Liver (tissue), 9 donors: ENCODE results near the gene MMP23B. TPM values are rescaled to one million over a fixed set of nuclear protein-coding genes. Genes with fewer than 3 reads are reported as not detected.

Experiments used
- DNase-seq: peaks from one replicate; pipeline ENCODE4 v3.0.0-alpha.2; 2017; ENCODE audit warnings: low spot score
- H3K27ac ChIP-seq, 2 donors: one replicate each; pipeline ENCODE4 v1.7.0; 2013; ENCODE audit warnings: inconsistent platforms in 2 of 2, low read length in 2 of 2, control low read depth in 1 of 2, low read depth in 1 of 2, mild to moderate bottlenecking in 1 of 2
- H3K27me3 ChIP-seq, 4 donors: one replicate each; pipeline versions ENCODE4 v1.6.1 to v1.7.0; 2013; ENCODE audit warnings: low read length in 3 of 4, inconsistent platforms in 1 of 4, mild to moderate bottlenecking in 1 of 4, moderate library complexity in 1 of 4; ENCODE audit not compliant: control insufficient read depth in 4 of 4, insufficient read depth in 4 of 4
- H3K36me3 ChIP-seq, 4 donors: one replicate each; pipeline versions ENCODE4 v1.6.1 to v1.7.0; 2013; ENCODE audit warnings: low read length in 3 of 4, mild to moderate bottlenecking in 3 of 4, low read depth in 1 of 4, moderate library complexity in 1 of 4; ENCODE audit not compliant: control insufficient read depth in 4 of 4, insufficient read depth in 3 of 4
- H3K4me1 ChIP-seq, 4 donors: one replicate each; pipeline versions ENCODE4 v1.6.1 to v1.7.0; 2013; ENCODE audit warnings: low read length in 3 of 4, mild to moderate bottlenecking in 3 of 4, moderate library complexity in 1 of 4; ENCODE audit not compliant: control insufficient read depth in 4 of 4, insufficient read depth in 4 of 4
- H3K4me3 ChIP-seq, 3 donors: one replicate each; pipeline versions ENCODE4 v1.6.1 to v1.7.0; 2013; ENCODE audit warnings: low read length in 3 of 3, control low read depth in 1 of 3, low read depth in 1 of 3, mild to moderate bottlenecking in 1 of 3
- H3K9ac ChIP-seq, 2 donors: one replicate each; pipeline ENCODE4 v1.7.0; 2013; ENCODE audit warnings: low read length in 2 of 2, mild to moderate bottlenecking in 2 of 2, moderate library complexity in 2 of 2, control low read depth in 1 of 2, low read depth in 1 of 2
- H3K9me3 ChIP-seq, 4 donors: one replicate each; pipeline versions ENCODE4 v1.6.1 to v1.7.0; 2013; ENCODE audit warnings: low read length in 3 of 4; ENCODE audit not compliant: control insufficient read depth in 4 of 4
- ATF3 ChIP-seq: IDR thresholded peaks from 2 replicates; pipeline ENCODE4 v1.6.1; 2016; ENCODE audit warnings: antibody characterized with exemption
- EGR1 ChIP-seq, 2 donors: IDR thresholded peaks; 2 replicates each; pipeline ENCODE4 v1.6.1; 2016 to 2018; ENCODE audit warnings: antibody characterized with exemption in 2 of 2, low read depth in 2 of 2
- FOXA1 ChIP-seq: IDR thresholded peaks from 2 replicates; pipeline ENCODE4 v1.6.1; 2016; ENCODE audit warnings: antibody characterized with exemption
- FOXA2 ChIP-seq: IDR thresholded peaks from 2 replicates; pipeline ENCODE4 v1.6.1; 2016; ENCODE audit warnings: antibody characterized with exemption
- GABPA ChIP-seq, 2 donors: IDR thresholded peaks in 1 of 2; conservative IDR thresholded peaks in 1 of 2; 2 replicates each; pipeline ENCODE4 v1.6.1; 2016; ENCODE audit warnings: antibody characterized with exemption in 2 of 2, mild to moderate bottlenecking in 1 of 2, moderate library complexity in 1 of 2
- HNF4G ChIP-seq: IDR thresholded peaks from 2 replicates; pipeline ENCODE4 v1.6.1; 2016; ENCODE audit warnings: antibody characterized with exemption
- JUND ChIP-seq, 2 donors: IDR thresholded peaks; 2 replicates each; pipeline ENCODE4 v1.6.1; 2016; ENCODE audit warnings: antibody characterized with exemption in 2 of 2
- MAX ChIP-seq: IDR thresholded peaks from 2 replicates; pipeline ENCODE4 v1.6.1; 2016; ENCODE audit warnings: antibody characterized with exemption
- NR2F2 ChIP-seq: IDR thresholded peaks from 2 replicates; pipeline ENCODE4 v1.6.1; 2016; ENCODE audit warnings: antibody characterized with exemption
- RAD21 ChIP-seq, 2 donors: IDR thresholded peaks; 2 replicates each; pipeline ENCODE4 v1.6.1; 2016; ENCODE audit warnings: antibody characterized with exemption in 2 of 2, mild to moderate bottlenecking in 2 of 2
- REST ChIP-seq: IDR thresholded peaks from 2 replicates; pipeline ENCODE4 v1.6.1; 2016; ENCODE audit warnings: antibody characterized with exemption, mild to moderate bottlenecking
- RXRA ChIP-seq, 2 donors: IDR thresholded peaks; 2 replicates each; pipeline ENCODE4 v1.6.1; 2017 to 2018; ENCODE audit warnings: antibody characterized with exemption in 2 of 2, mild to moderate bottlenecking in 1 of 2
- SP1 ChIP-seq: IDR thresholded peaks from 2 replicates; pipeline ENCODE4 v1.6.1; 2018; ENCODE audit warnings: antibody characterized with exemption, mild to moderate bottlenecking
- TAF1 ChIP-seq: conservative IDR thresholded peaks from 2 replicates; pipeline ENCODE4 v1.6.1; 2016; ENCODE audit warnings: antibody characterized with exemption, mild to moderate bottlenecking
- YY1 ChIP-seq: IDR thresholded peaks from 2 replicates; pipeline ENCODE4 v1.6.1; 2016; ENCODE audit warnings: antibody characterized with exemption, mild to moderate bottlenecking
- WGBS: extraction: QIAGEN DNeasy Blood & Tissue Kit; methylation state at CpG from one replicate; pipeline ENCODE4 v1.1.7; 2013; 5-methylcytosine and 5-hydroxymethylcytosine counted together
- polyA plus RNA-seq, 2 donors: library from polyadenylated mRNA; stranded (reverse) in 1 of 2; unstranded in 1 of 2; fragments of 200-250 nt in 1 of 2; fragments of >200 nt in 1 of 2; fragmentation: Nextera tagmentation in 1 of 2; extraction: Ambion mirVana in 1 of 2; gene quantifications; one replicate each; pipeline versions ENCODE4 v1.2.1 to v1.2.3, GENCODE V29; 2013 to 2015
- total RNA-seq, 2 donors: library from RNA; depleted of rRNA; stranded (reverse); fragments of >200 nt; gene quantifications; one replicate each; pipeline ENCODE4 v1.2.3, GENCODE V29; 2014
- donor health status: healthy.
- donor health status: healthy.
- donor health status: healthy.
- donor health status: healthy.
- donor health status: healthy.

The MMP23B gene
- total and polyA plus RNA-seq, 4 donors = 0.92 to 4.2 (median 1.5) TPM

- TF ChIP-seq YY1 = no peak
- no peak for TF ChIP-seq NR2F2
- no peak for TF ChIP-seq FOXA2
Observed at GRCh38 chr1:1614954-1615255, 17.1 kb upstream of the MMP23B start (continued).

GRCh38 chr1:1615256-1616044, 16.5 kb upstream of the MMP23B start, which contains the start of gene MIB2:
Gene MIB2, plus strand, starts transcription at chr1:1615500. Its CDS starts 7,953 bp downstream, at chr1:1623453.
- WGBS = under 1% methylated on average over 107 of the region's 107 CpGs
- Histone ChIP-seq H3K27me3 (no peaks in the 10 kb centered on the region), H3K9ac (peak within 1 kb of the TSS; percentile 63 to 95), H3K4me1 (peaks cover 11 to 63% (median 52%) of the 10 kb centered on the region in 4 donors), H3K4me3 (peak within 1 kb of the TSS; percentile 73 to 97 (median 85)), H3K27ac (peak within 1 kb of the TSS; percentile 94 to 100), H3K9me3 (no peaks in the 10 kb centered on the region), H3K36me3 (peaks cover 0 to 6% (median 0%) of the 10 kb centered on the region in 4 donors)
- TF ChIP-seq RXRA (IDR thresholded peaks at IDR 0.05) = no peak
- TF ChIP-seq RAD21 (IDR thresholded peaks at IDR 0.05) = no peak
- no peak for TF ChIP-seq ATF3
- no peak for TF ChIP-seq FOXA1
- peak in 1 of 2 donors; percentile 93 for TF ChIP-seq GABPA (IDR thresholded peaks at IDR 0.05 in 1 of 2, conservative IDR thresholded peaks at IDR 0.05 in 1 of 2)
- TF ChIP-seq EGR1 (IDR thresholded peaks at IDR 0.05; ENCODE audit: low read depth in 2 of 2) = peak; percentile 43 to 84
- no peak for TF ChIP-seq JUND (IDR thresholded peaks at IDR 0.05)
- TF ChIP-seq MAX = no peak
- TF ChIP-seq SP1 = peak; percentile 35
- DNase-seq = peak; percentile 97

- WGBS = 3% methylated on average over 80 of the region's 80 CpGs
- TF ChIP-seq NR2F2 = no peak
- no peak for TF ChIP-seq REST
- TF ChIP-seq SP1 = no peak
- TF ChIP-seq EGR1 (IDR thresholded peaks at IDR 0.05; ENCODE audit: low read depth in 2 of 2) = no peak
- no peak for TF ChIP-seq FOXA1
- no peak for TF ChIP-seq HNF4G
- TF ChIP-seq RAD21 (IDR thresholded peaks at IDR 0.05) = no peak
- TF ChIP-seq TAF1 = no peak
- TF ChIP-seq GABPA (IDR thresholded peaks at IDR 0.05 in 1 of 2, conservative IDR thresholded peaks at IDR 0.05 in 1 of 2) = no peak
- TF ChIP-seq FOXA2 = no peak
- TF ChIP-seq MAX = no peak
- TF ChIP-seq JUND (IDR thresholded peaks at IDR 0.05) = no peak
- Histone ChIP-seq H3K27me3 (no peaks in the 10 kb centered on the region), H3K4me3 (peak overlapping the region; percentile 53 to 97 (median 85)), H3K27ac (peak overlapping the region; percentile 94 to 100), H3K36me3 (peaks cover 0 to 6% (median 0%) of the 10 kb centered on the region in 4 donors), H3K9ac (peak overlapping the region in 1 of 2 donors; percentile 95), H3K9me3 (no peaks in the 10 kb centered on the region), H3K4me1 (peaks cover 11 to 58% (median 46%) of the 10 kb centered on the region in 4 donors)
- DNase-seq = peak; percentile 55
Observed at GRCh38 chr1:1616045-1616790, 15.8 kb upstream of the MMP23B start.
